HG03135 (cell line): ENCODE data around the gene IGFL1.
"Not testable (repeated sequence)": the region's sequence is repeated elsewhere in the genome, so short reads cannot be mapped to it uniquely, and the experiment has no call there.

Source experiments
- ATAC-seq: cut with Tn5 transposase; IDR thresholded peaks from one replicate; pipeline ENCODE4 v1.9.1; 2021; ENCODE audit warnings: mild to moderate bottlenecking, moderate library complexity; ENCODE audit not compliant: unreplicated experiment

Gene IGFL1

GRCh38 chr19:46221981-46222610 lies 7.4 kb upstream of the IGFL1 start:
- ATAC-seq = no peak

GRCh38 chr19:46223787-46224186 lies 5.8 kb upstream of the IGFL1 start:
- not testable (repeated sequence) for ATAC-seq

- no peak for ATAC-seq
These were observed 4.8 kb upstream of the IGFL1 start for GRCh38 chr19:46224773-46225172.

GRCh38 chr19:46225558-46226004 lies 4.0 kb upstream of the IGFL1 start:
- no peak for ATAC-seq

GRCh38 chr19:46226438-46226973 lies 3.0 kb upstream of the IGFL1 start:
- ATAC-seq = no peak

- no peak for ATAC-seq
These were observed 2.5 kb downstream of the IGFL1 start for GRCh38 chr19:46232029-46232428.

- no peak for ATAC-seq
These were observed 2.9 kb downstream of the IGFL1 start for GRCh38 chr19:46232468-46232867.

- ATAC-seq = no peak
These were observed 3.5 kb downstream of the IGFL1 start for GRCh38 chr19:46232938-46233621.

GRCh38 chr19:46233871-46234270 lies 4.3 kb downstream of the IGFL1 start:
- ATAC-seq = not testable (repeated sequence)

- not testable (repeated sequence) for ATAC-seq
These were observed 8.6 kb downstream of the IGFL1 start for GRCh38 chr19:46238141-46238540.

GRCh38 chr19:46239193-46240024 lies 9.9 kb downstream of the IGFL1 start:
- ATAC-seq = no peak

GRCh38 chr19:46240693-46241092 lies 11.2 kb downstream of the IGFL1 start:
- ATAC-seq = no peak

GRCh38 chr19:46241626-46242025 lies 12.1 kb downstream of the IGFL1 start:
- no peak for ATAC-seq

- not testable (repeated sequence) for ATAC-seq
These were observed 13.6 kb downstream of the IGFL1 start for GRCh38 chr19:46243081-46243654.

- no peak for ATAC-seq
These were observed 20.7 kb downstream of the IGFL1 start for GRCh38 chr19:46250076-46250735.

- ATAC-seq = no peak
These were observed 21.9 kb downstream of the IGFL1 start for GRCh38 chr19:46251416-46251815.

- ATAC-seq = no peak
These were observed 25.2 kb downstream of the IGFL1 start for GRCh38 chr19:46254776-46255175.

- ATAC-seq = no peak
These were observed 27.3 kb downstream of the IGFL1 start for GRCh38 chr19:46256855-46257254.

- ATAC-seq = not testable (repeated sequence)
These were observed 32.0 kb downstream of the IGFL1 start for GRCh38 chr19:46261501-46261900.

- not testable (repeated sequence) for ATAC-seq
These were observed 33.2 kb downstream of the IGFL1 start for GRCh38 chr19:46262684-46263296.
